Renal cortex interstitium (tissue), 11 donors: ENCODE data around the gene PSMA4. TPM values are rescaled to one million over a fixed set of nuclear protein-coding genes. Genes with fewer than 3 reads are reported as not detected.
"Not testable (repeated sequence)": the region's sequence is repeated elsewhere in the genome, so short reads cannot be mapped to it uniquely, and the experiment has no call there.

Source experiments
- DNase-seq, 11 donors: peaks; one replicate each; pipeline ENCODE4 v3.0.0-alpha.2; 2013; ENCODE audit warnings: low read depth in 9 of 11, low spot score in 4 of 11; ENCODE audit errors: extremely low read depth in 1 of 11
- polyA plus RNA-seq, 3 donors: library from polyadenylated mRNA; unstranded; fragments of 120-200 nt; gene quantifications; one replicate each; pipeline ENCODE4 v1.2.1, GENCODE V29; 2013; ENCODE audit not compliant: insufficient read length in 3 of 3

Gene PSMA4
- polyA plus RNA-seq, 3 donors, result 230 to 296 (median 252) TPM

GRCh38 chr15:78539464-78540140, 642 bp upstream of the PSMA4 start:
- not testable (repeated sequence) for DNase-seq

GRCh38 chr15:78540871-78541743, 863 bp downstream of the PSMA4 start:
- peak in 1 of 11 donors; percentile 27 for DNase-seq

GRCh38 chr15:78541744-78542034, 1.4 kb downstream of the PSMA4 start:
- no peak for DNase-seq

- no peak for DNase-seq
Measured at GRCh38 chr15:78542647-78543046, 2.4 kb downstream of the PSMA4 start.

GRCh38 chr15:78550194-78550593, 9.9 kb downstream of the PSMA4 start:
- DNase-seq, result no peak

GRCh38 chr15:78550815-78551214, 10.6 kb downstream of the PSMA4 start:
- DNase-seq, result no peak

GRCh38 chr15:78551902-78552301, 11.7 kb downstream of the PSMA4 start:
- no peak for DNase-seq

- no peak for DNase-seq
Measured at GRCh38 chr15:78552597-78552996, 12.4 kb downstream of the PSMA4 start.

GRCh38 chr15:78560201-78560600, 20.0 kb downstream of the PSMA4 start:
- not testable (repeated sequence) for DNase-seq

GRCh38 chr15:78561490-78561889, 21.2 kb downstream of the PSMA4 start:
- no peak for DNase-seq

GRCh38 chr15:78563092-78563491, 22.8 kb downstream of the PSMA4 start:
- no peak for DNase-seq

- no peak for DNase-seq
Measured at GRCh38 chr15:78564743-78565096, 24.5 kb downstream of the PSMA4 start.

- peak; percentile 46 to 86 (median 73) for DNase-seq
Measured at GRCh38 chr15:78565097-78565950, 25.1 kb downstream of the PSMA4 start, which contains the start of gene CHRNA5. CHRNA5 (plus strand) TSS chr15:78565520; CDS start chr15:78565720, 200 bp downstream.

- DNase-seq, result peak in 7 of 11 donors; percentile 6 to 39 (median 18)
Measured at GRCh38 chr15:78565951-78566774, 25.9 kb downstream of the PSMA4 start.

GRCh38 chr15:78567531-78567930, 27.3 kb downstream of the PSMA4 start:
- DNase-seq, result no peak

- no peak for DNase-seq
Measured at GRCh38 chr15:78570710-78571109, 30.5 kb downstream of the PSMA4 start.

GRCh38 chr15:78571382-78571781, 31.1 kb downstream of the PSMA4 start:
- DNase-seq, result no peak

- no peak for DNase-seq
Measured at GRCh38 chr15:78573416-78573815, 33.2 kb downstream of the PSMA4 start.

- DNase-seq, result no peak
Measured at GRCh38 chr15:78574944-78575343, 34.7 kb downstream of the PSMA4 start.
